Transverse colon (tissue), 4 donors: ENCODE measurements around the gene CASKIN2. TPM values are rescaled to one million over a fixed set of nuclear protein-coding genes. Genes with fewer than 3 reads are reported as not detected.

Experiments
- DNase-seq: peaks from one replicate; pipeline ENCODE4 v3.0.0-alpha.2; 2019
- H3K27ac ChIP-seq, 4 donors: fragments of 200-600 bp; sonication (generic); 2 replicates each; pipeline ENCODE4 v1.5.1; 2016 to 2018; ENCODE audit warnings: inconsistent platforms in 4 of 4
- H3K27me3 ChIP-seq: fragments of 200-600 bp; sonication (generic); 2 replicates; pipeline ENCODE4 v1.5.1; 2017; ENCODE audit warnings: inconsistent platforms
- H3K36me3 ChIP-seq, 4 donors: fragments of 200-600 bp; sonication (generic); 2 replicates each; pipeline ENCODE4 v1.5.1; 2017 to 2019; ENCODE audit warnings: inconsistent platforms in 4 of 4
- H3K4me1 ChIP-seq, 4 donors: fragments of 200-600 bp; sonication (generic); 2 replicates each; pipeline ENCODE4 v1.5.1; 2017 to 2020; ENCODE audit warnings: inconsistent platforms in 4 of 4
- H3K4me3 ChIP-seq, 4 donors: fragments of 200-600 bp; sonication (generic); 1 replicate in 1 of 4; 2 replicates in 3 of 4; pipeline versions ENCODE4 v1.5.1 to v1.6.1; 2017 to 2019; ENCODE audit warnings: inconsistent platforms in 4 of 4
- H3K9me3 ChIP-seq, 2 donors: fragments of 200-600 bp; sonication (generic); 2 replicates each; pipeline ENCODE4 v1.5.1; 2017 to 2019; ENCODE audit warnings: inconsistent platforms in 2 of 2
- CTCF ChIP-seq, 5 experiments: fragments of 200-600 bp in 3 of 5; fragments of 450-650 bp in 2 of 5; sonication (generic) in 3 of 5; IDR thresholded peaks; 1 replicate in 2 of 5; 2 replicates in 3 of 5; pipeline ENCODE4 v1.5.1; 2016 to 2017; ENCODE audit warnings: antibody characterized with exemption in 5 of 5, inconsistent platforms in 3 of 5, mild to moderate bottlenecking in 2 of 5, moderate library complexity in 1 of 5
- EP300 ChIP-seq: sonication (generic); formaldehyde crosslinking; IDR thresholded peaks from one replicate; pipeline ENCODE4 v1.6.1; 2017; ENCODE audit warnings: antibody characterized with exemption, low read depth
- POLR2A ChIP-seq: fragments of 450-650 bp; IDR thresholded peaks from one replicate; pipeline ENCODE4 v1.6.1; 2016; ENCODE audit warnings: antibody characterized with exemption, mild to moderate bottlenecking, moderate library complexity
- POLR2AphosphoS5 ChIP-seq, 3 donors: sonication (generic); formaldehyde crosslinking; IDR thresholded peaks; one replicate each; pipeline ENCODE4 v1.6.1; 2016; ENCODE audit warnings: antibody characterized with exemption in 3 of 3
- WGBS, 2 donors: methylation state at CpG; one replicate each; pipeline ENCODE4 v1.1.5; 2018; ENCODE audit warnings: low coverage in 1 of 2; 5-methylcytosine and 5-hydroxymethylcytosine counted together
- in situ Hi-C, 4 donors: fragments of 200-750 bp; cut with MboI; loops; one replicate each; pipeline versions ENCODE4 v1.15.0 to v1.15.1; 2017; ENCODE audit warnings: low sequenced_read_pairs in 3 of 4, low pct_ligation_motif_present in 1 of 4, low pct_unique_long_range_greater_than_20kb in 1 of 4
- intact Hi-C: fragments of 100-400 bp; cut with DNase I; formaldehyde crosslinking; loops from one replicate; pipeline ENCODE4 v1.15.1; 2023; ENCODE audit warnings: low total_unique reads
- total RNA-seq, 4 donors: library from RNA; depleted of rRNA; stranded (reverse); fragments of >200 nt; gene quantifications; one replicate each; pipeline ENCODE4 v1.1.0, GENCODE V29; 2016

CASKIN2 gene
- total RNA-seq, 4 donors from 2014 or later, result 16.5 to 128 (median 24.8) TPM

- Histone ChIP-seq H3K27me3 (no peaks in the 10 kb centered on the region), H3K36me3 (no peaks in the 10 kb centered on the region), H3K27ac (peak overlapping the region in 1 of 4 donors; percentile 34), H3K4me3 (no peak overlapping the region), H3K9me3 (no peaks in the 10 kb centered on the region), H3K4me1 (peaks cover 0 to 3% (median 0%) of the 10 kb centered on the region in 4 donors)
- intact Hi-C loops (no loop called here), in situ Hi-C loops (no loop called here)
- DNase-seq, result no peak
- whole genome bisulfite sequencing, 2 donors, result 90% methylated on average over 36 of the region's 40 CpGs; no CpG with 5 or more reads in 1 of the 2 donors
- TF ChIP-seq EP300, result no peak
- TF ChIP-seq POLR2AphosphoS5 (IDR thresholded peaks at IDR 0.05), result no peak
- no peak for TF ChIP-seq POLR2A
- no peak for TF ChIP-seq CTCF (IDR thresholded peaks at IDR 0.05)
Observed at GRCh38 chr17:75502072-75502720, 13.1 kb downstream of the CASKIN2 start.

GRCh38 chr17:75501378-75502071 lies 13.8 kb downstream of the CASKIN2 start:
- in situ Hi-C loops (no loop called here), intact Hi-C loops (no loop called here)
- WGBS, 2 donors, result 50 to 76% methylated on average over 2 to 20 of the region's 21 CpGs
- no peaks in the 10 kb centered on the region for H3K27me3 ChIP-seq
- DNase-seq, result no peak
- no peak for TF ChIP-seq POLR2AphosphoS5 (IDR thresholded peaks at IDR 0.05)
- TF ChIP-seq EP300, result no peak
- TF ChIP-seq CTCF (IDR thresholded peaks at IDR 0.05), result no peak
- no peak for TF ChIP-seq POLR2A
- H3K4me1 ChIP-seq, result peaks cover 0 to 3% (median 0%) of the 10 kb centered on the region in 4 donors
- H3K27ac ChIP-seq, result peak overlapping the region in 1 of 4 donors; percentile 34
- no peaks in the 10 kb centered on the region for H3K9me3 ChIP-seq
- peaks cover 0 to 3% (median 0%) of the 10 kb centered on the region in 4 donors for H3K36me3 ChIP-seq
- no peak overlapping the region for H3K4me3 ChIP-seq

GRCh38 chr17:75500419-75501216 lies 14.7 kb downstream of the CASKIN2 start:
- Histone ChIP-seq H3K27ac (no peak overlapping the region), H3K9me3 (no peaks in the 10 kb centered on the region), H3K4me3 (no peak overlapping the region), H3K36me3 (peaks cover 0 to 7% (median 0%) of the 10 kb centered on the region in 4 donors), H3K27me3 (no peaks in the 10 kb centered on the region), H3K4me1 (peaks cover 0 to 3% (median 0%) of the 10 kb centered on the region in 4 donors)
- intact Hi-C loops (no loop called here), in situ Hi-C loops (no loop called here)
- 92% methylated on average over 17 of the region's 17 CpGs; no CpG with 5 or more reads in 1 of the 2 donors for WGBS, 2 donors
- no peak for TF ChIP-seq CTCF (IDR thresholded peaks at IDR 0.05)
- TF ChIP-seq EP300, result no peak
- no peak for TF ChIP-seq POLR2A
- no peak for TF ChIP-seq POLR2AphosphoS5 (IDR thresholded peaks at IDR 0.05)
- DNase-seq, result no peak
